H1 (cell line): ENCODE data around the gene C5orf52. TPM values are rescaled to one million over a fixed set of nuclear protein-coding genes. Genes with fewer than 3 reads are reported as not detected.

Source experiments
- CTCF ChIA-PET: fragments of 300-600 bp; sonication (Branson Sonifier 250); formaldehyde crosslinking; loops from one replicate; lab custom pipeline; 2021; ENCODE audit not compliant: partially characterized antibody; lab: Charles Lee
- POLR2A ChIA-PET: fragments of 300-600 bp; sonication (Branson Sonifier 250); formaldehyde crosslinking; loops from one replicate; lab custom pipeline; 2021; ENCODE audit warnings: inconsistent platforms; ENCODE audit not compliant: partially characterized antibody; lab: Charles Lee
- DNase-seq, 2 experiments: peaks; one replicate each; pipeline versions ENCODE4 v3.0.0 to v3.0.0-alpha.2; 2010 to 2022; ENCODE audit warnings: low spot score in 2 of 2, low read depth in 1 of 2, mixed read lengths in 1 of 2
- FAIRE-seq: peaks from 2 replicates; lab custom pipeline; 2011; peaks lifted over from hg19 to GRCh38; lab: Jason Lieb, UNC
- H2AFZ ChIP-seq: 2 replicates; pipeline ENCODE4 v1.8.1; 2012; ENCODE audit warnings: low read length, inconsistent platforms
- H2AK5ac ChIP-seq: 2 replicates; pipeline ENCODE4 v1.6.1; 2013; ENCODE audit warnings: low read depth, low read length
- H2BK120ac ChIP-seq: replicated peaks from 2 replicates; pipeline ENCODE3; 2013; ENCODE audit warnings: low read depth, low read length, inconsistent platforms
- H2BK12ac ChIP-seq: 2 replicates; pipeline ENCODE4 v1.6.1; 2013; ENCODE audit warnings: low read depth, low read length
- H2BK15ac ChIP-seq: 2 replicates; pipeline ENCODE4 v1.6.1; 2013; ENCODE audit warnings: low read length
- H2BK20ac ChIP-seq: 2 replicates; pipeline ENCODE4 v1.6.1; 2013; ENCODE audit warnings: low read length
- H2BK5ac ChIP-seq: 2 replicates; pipeline ENCODE4 v1.6.1; 2013; ENCODE audit warnings: low read depth, low read length
- H3K14ac ChIP-seq: 2 replicates; pipeline ENCODE4 v1.6.1; 2013; ENCODE audit warnings: inconsistent platforms; ENCODE audit not compliant: insufficient read length
- H3K18ac ChIP-seq: 2 replicates; pipeline ENCODE4 v1.6.1; 2013; ENCODE audit warnings: low read length; ENCODE audit errors: extremely low read depth
- H3K23ac ChIP-seq: 2 replicates; pipeline ENCODE4 v1.6.1; 2013; ENCODE audit warnings: inconsistent platforms; ENCODE audit not compliant: insufficient read length
- H3K23me2 ChIP-seq: 2 replicates; pipeline ENCODE4 v1.6.1; 2013; ENCODE audit warnings: low read depth, low read length
- H3K27ac ChIP-seq: 2 replicates; pipeline ENCODE4 v1.6.1; 2011; ENCODE audit warnings: low read depth, low read length, inconsistent platforms
- H3K27me3 ChIP-seq, 4 experiments: replicated peaks in 1 of 4; 1 replicate in 1 of 4; 2 replicates in 3 of 4; pipeline versions ENCODE4 v1.6.1 to v1.8.1; 2011 to 2013; ENCODE audit warnings: low read length in 3 of 4, mild to moderate bottlenecking in 3 of 4, inconsistent platforms in 2 of 4, mixed read lengths in 2 of 4, moderate library complexity in 1 of 4; ENCODE audit not compliant: control insufficient read depth in 3 of 4, insufficient read depth in 3 of 4; ENCODE audit errors: extremely low read depth in 1 of 4
- H3K36me3 ChIP-seq, 4 experiments: 2 replicates each; pipeline versions ENCODE4 v1.6.1 to v1.8.1; 2011 to 2013; ENCODE audit warnings: mild to moderate bottlenecking in 4 of 4, low read length in 3 of 4, moderate library complexity in 2 of 4, control low read depth in 1 of 4, inconsistent platforms in 1 of 4; ENCODE audit not compliant: insufficient read depth in 4 of 4, control insufficient read depth in 2 of 4
- H3K4ac ChIP-seq: replicated peaks from 2 replicates; pipeline ENCODE3; 2013; ENCODE audit warnings: low read length, low read depth, mixed read lengths, inconsistent platforms; ENCODE audit not compliant: insufficient read length
- H3K4me1 ChIP-seq, 4 experiments: replicated peaks in 1 of 4; 1 replicate in 1 of 4; 2 replicates in 3 of 4; pipeline versions ENCODE4 v1.6.1 to v1.8.1; 2011 to 2013; ENCODE audit warnings: low read length in 3 of 4, inconsistent platforms in 2 of 4, mixed read lengths in 1 of 4; ENCODE audit not compliant: insufficient read depth in 4 of 4, control insufficient read depth in 3 of 4
- H3K4me2 ChIP-seq, 2 experiments: 2 replicates each; pipeline versions ENCODE4 v1.6.1 to v1.8.1; 2011 to 2013; ENCODE audit warnings: low read depth in 2 of 2, low read length in 2 of 2, control low read depth in 1 of 2, inconsistent platforms in 1 of 2, mild to moderate bottlenecking in 1 of 2; ENCODE audit not compliant: insufficient read depth in 1 of 2
- H3K4me3 ChIP-seq, 4 experiments: fragments of 200-600, 300-600 bp in 1 of 4; sonication (generic), shearing (Covaris generic), sonication (Bioruptor Twin) in 1 of 4; 2 replicates each; pipeline versions ENCODE4 v1.5.1 to v1.8.1; 2011 to 2016; ENCODE audit warnings: low read length in 4 of 4, low read depth in 3 of 4, control low read depth in 2 of 4, inconsistent platforms in 2 of 4, mild to moderate bottlenecking in 2 of 4, mixed read lengths in 1 of 4, moderate library complexity in 1 of 4; ENCODE audit not compliant: insufficient read depth in 2 of 4; ENCODE audit errors: extremely low read depth in 1 of 4
- H3K56ac ChIP-seq: replicated peaks from 2 replicates; pipeline ENCODE3; 2013; ENCODE audit warnings: low read depth, mild to moderate bottlenecking, mixed read lengths, low read length, inconsistent platforms; ENCODE audit not compliant: insufficient read length
- H3K79me1 ChIP-seq: 2 replicates; pipeline ENCODE4 v1.6.1; 2013; ENCODE audit warnings: low read depth, low read length, control low read depth
- H3K79me2 ChIP-seq, 2 experiments: 2 replicates each; pipeline versions ENCODE4 v1.6.1 to v1.8.1; 2012 to 2013; ENCODE audit warnings: low read length in 2 of 2, mild to moderate bottlenecking in 2 of 2, inconsistent platforms in 1 of 2; ENCODE audit not compliant: insufficient read depth in 2 of 2, control insufficient read depth in 1 of 2
- H3K9ac ChIP-seq, 4 experiments: replicated peaks in 1 of 4; 1 replicate in 1 of 4; 2 replicates in 3 of 4; pipeline versions ENCODE4 v1.6.1 to v1.8.1; 2011 to 2013; ENCODE audit warnings: low read depth in 3 of 4, low read length in 3 of 4, control low read depth in 2 of 4, mild to moderate bottlenecking in 2 of 4, moderate library complexity in 2 of 4, inconsistent platforms in 1 of 4; ENCODE audit errors: extremely low read depth in 1 of 4
- H3K9me3 ChIP-seq, 2 experiments: 2 replicates each; pipeline versions ENCODE4 v1.6.1 to v1.8.1; 2012 to 2013; ENCODE audit warnings: mild to moderate bottlenecking in 2 of 2, moderate library complexity in 2 of 2, control low read depth in 1 of 2, inconsistent platforms in 1 of 2, low read depth in 1 of 2, low read length in 1 of 2, mixed read lengths in 1 of 2; ENCODE audit not compliant: insufficient read depth in 2 of 2
- H4K20me1 ChIP-seq, 2 experiments: replicated peaks in 1 of 2; 2 replicates each; pipeline versions ENCODE3 to v1.8.1; 2011 to 2013; ENCODE audit warnings: inconsistent platforms in 2 of 2, low read length in 2 of 2, mild to moderate bottlenecking in 1 of 2; ENCODE audit not compliant: insufficient read depth in 2 of 2, control insufficient read depth in 1 of 2
- H4K5ac ChIP-seq: 2 replicates; pipeline ENCODE4 v1.6.1; 2013; ENCODE audit warnings: low read length, low read depth, mixed read lengths, inconsistent platforms; ENCODE audit not compliant: insufficient read length
- H4K8ac ChIP-seq: 2 replicates; pipeline ENCODE4 v1.8.0; 2013; ENCODE audit warnings: mild to moderate bottlenecking, moderate library complexity, low read length, inconsistent platforms; ENCODE audit not compliant: insufficient read depth; ENCODE audit errors: extremely low read depth
- H4K91ac ChIP-seq: replicated peaks from 2 replicates; pipeline ENCODE3; 2013; ENCODE audit warnings: low read length, mixed read lengths, inconsistent platforms; ENCODE audit not compliant: insufficient read length
- BRCA1 ChIP-seq: IDR thresholded peaks from 2 replicates; pipeline ENCODE4 v1.6.1; 2012; ENCODE audit warnings: low read depth, low read length, improper control_type of control experiment
- EP300 ChIP-seq, 2 experiments: IDR thresholded peaks; 1 replicate in 1 of 2; 2 replicates in 1 of 2; pipeline ENCODE4 v1.6.1; 2011 to 2012; ENCODE audit warnings: low read depth in 2 of 2, low read length in 2 of 2, mild to moderate bottlenecking in 2 of 2, borderline replicate concordance in 1 of 2, inconsistent platforms in 1 of 2, moderate library complexity in 1 of 2
- GABPA ChIP-seq: IDR thresholded peaks from 2 replicates; pipeline ENCODE4 v1.6.1; 2011; ENCODE audit warnings: mild to moderate bottlenecking, low read length, moderate library complexity, borderline replicate concordance; ENCODE audit not compliant: insufficient read depth
- JUN ChIP-seq: IDR thresholded peaks from 2 replicates; pipeline ENCODE4 v1.6.1; 2011; ENCODE audit warnings: low read depth, mild to moderate bottlenecking, improper control_type of control experiment, low read length
- KDM4A ChIP-seq: IDR thresholded peaks from one replicate; pipeline ENCODE4 v1.7.1; 2012; ENCODE audit warnings: low read depth, mild to moderate bottlenecking, moderate library complexity, low read length, inconsistent platforms; ENCODE audit not compliant: severe bottlenecking
- MAFK ChIP-seq: IDR thresholded peaks from 2 replicates; pipeline ENCODE4 v1.6.1; 2012; ENCODE audit warnings: low read depth, mild to moderate bottlenecking, improper control_type of control experiment, low read length
- NANOG ChIP-seq: IDR thresholded peaks from 2 replicates; pipeline ENCODE4 v1.6.1; 2011; ENCODE audit warnings: low read length, low read depth, mild to moderate bottlenecking, inconsistent platforms; ENCODE audit not compliant: insufficient read depth, poor library complexity, severe bottlenecking
- POLR2AphosphoS5 ChIP-seq: IDR thresholded peaks from 2 replicates; pipeline ENCODE4 v1.6.1; 2011; ENCODE audit warnings: low read depth, low read length
- RNF2 ChIP-seq: fragments of 200-900, 300-1000 bp; sonication (generic); IDR thresholded peaks from 2 replicates; pipeline ENCODE4 v1.7.1; 2016; ENCODE audit warnings: borderline replicate concordance, low read depth, mild to moderate bottlenecking, antibody characterized with exemption, low read length; ENCODE audit not compliant: poor library complexity, severe bottlenecking; ENCODE audit errors: missing control alignments
- TAF7 ChIP-seq: optimal IDR thresholded peaks from 2 replicates; pipeline ENCODE3; 2011; ENCODE audit warnings: low read depth, mild to moderate bottlenecking, inconsistent platforms, low read length, moderate library complexity, borderline replicate concordance
- WGBS, 2 experiments: shearing (Covaris generic) in 1 of 2; methylation state at CpG; one replicate each; pipeline versions ENCODE4 v1.1.6 to v1.1.7; 2013 to 2015; ENCODE audit warnings: low lambda C conversion rate in 2 of 2, mixed read lengths in 2 of 2, inconsistent platforms in 1 of 2, low coverage in 1 of 2, missing lambda C conversion rate in 1 of 2; ENCODE audit not compliant: insufficient replicate concordance in 2 of 2, insufficient coverage in 1 of 2, insufficient read length in 1 of 2; ENCODE audit errors: extremely low coverage in 1 of 2, missing lambda C conversion rate in 1 of 2; 5-methylcytosine and 5-hydroxymethylcytosine counted together
- polyA plus RNA-seq, 7 experiments: library from polyadenylated mRNA; depleted of rRNA in 3 of 7; stranded (reverse) in 5 of 7; unstranded in 2 of 7; fragments of >200 nt in 5 of 7; fragments of 200-250 nt in 2 of 7; gene quantifications; 1 replicate in 5 of 7; 2 replicates in 1 of 7; 4 replicates in 1 of 7; pipeline versions ENCODE4 v1.2.1 to v1.2.3, GENCODE V29; 2011 to 2013; ENCODE audit warnings: missing spikeins in 2 of 7, mixed read lengths in 2 of 7
- total RNA-seq: library from RNA; stranded (reverse); fragmentation: NEBNext Ultra II Directional; extraction: Animal tissue kit (Norgen Biotek cat#: 25700); gene quantifications from 2 replicates; pipeline ENCODE4 v1.2.1, GENCODE V29; 2021

C5orf52 gene
- total and polyA plus RNA-seq, 2 of the 8 experiments (the other 6 are each of a cell fraction or from before 2014, with no cell fraction given), result not detected

DNA sequence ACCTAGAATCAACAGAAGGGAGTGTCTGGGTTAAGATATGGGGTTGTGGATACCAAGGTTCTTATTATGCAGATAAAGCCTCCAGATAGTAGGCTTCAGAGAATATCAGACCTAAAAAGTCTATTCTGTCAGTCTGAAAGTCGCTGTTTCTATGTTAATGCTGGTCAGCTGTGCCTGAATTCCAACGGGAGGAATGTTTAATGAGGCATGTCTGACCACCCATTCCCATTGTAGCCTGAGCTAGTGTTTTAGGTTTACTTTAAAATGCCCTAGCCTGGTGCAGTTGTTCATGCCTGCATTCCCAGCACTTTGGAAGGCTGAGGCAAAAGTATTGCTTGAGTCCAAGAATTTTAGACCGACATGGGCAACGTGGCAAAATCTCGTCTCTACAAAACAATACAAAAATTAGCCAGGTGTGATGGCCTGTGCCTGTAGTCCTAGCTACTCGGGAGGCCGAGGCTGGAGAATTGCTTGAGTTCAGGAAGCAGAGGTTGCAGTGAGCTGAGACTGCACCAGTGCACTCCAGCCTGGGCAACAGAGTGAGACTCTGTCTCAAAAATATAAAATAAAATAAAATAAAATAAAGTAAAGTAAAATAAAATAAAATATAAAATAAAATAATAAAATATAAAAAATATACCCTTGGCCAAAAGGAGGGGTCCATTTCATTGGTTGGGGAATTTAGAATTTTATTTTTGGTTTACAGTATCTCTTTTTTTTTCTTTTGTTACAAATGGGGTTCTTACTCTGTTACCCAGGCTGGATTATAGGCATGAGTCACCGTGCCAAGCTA, 11.3 kb upstream of the C5orf52 start:
- H3K14ac ChIP-seq, result no peak overlapping the region
- H3K23ac ChIP-seq, result no peak overlapping the region
- peaks cover 8 to 29% of the 10 kb centered on the region in 2 experiments; a peak in 3 of 4 replicates for H3K9me3 ChIP-seq
- no peak overlapping the region for H2BK15ac ChIP-seq
- H4K20me1 ChIP-seq, result no peaks in the 10 kb centered on the region
- H3K23me2 ChIP-seq, result no peaks in the 10 kb centered on the region
- H2AK5ac ChIP-seq, result no peak overlapping the region
- no peak overlapping the region for H2BK12ac ChIP-seq
- H2BK120ac ChIP-seq, result no peak overlapping the region
- H2BK20ac ChIP-seq, result no peak overlapping the region
- no peak overlapping the region for H4K8ac ChIP-seq
- FAIRE-seq (no peak), DNase-seq (no peak)
- H3K79me1 ChIP-seq, result no peaks in the 10 kb centered on the region
- no peak overlapping the region for H3K9ac ChIP-seq
- no peaks in the 10 kb centered on the region for H3K4me1 ChIP-seq
- CTCF ChIA-PET, result interaction anchor here (0.9 to 1.3 kb wide), 3 partner anchors 8 to 83 kb away, joined by 4 to 5 read pairs (median 5); partner anchors contain the start of genes LSM11 and SOX30
- no peak overlapping the region for H2AFZ ChIP-seq
- no peak overlapping the region for H3K4me3 ChIP-seq
- H4K5ac ChIP-seq, result no peak overlapping the region
- H3K27me3 ChIP-seq, result no peaks in the 10 kb centered on the region
- H4K91ac ChIP-seq, result no peak overlapping the region
- H3K56ac ChIP-seq, result no peak overlapping the region
- no peaks in the 10 kb centered on the region for H3K36me3 ChIP-seq
- POLR2A ChIA-PET, result no interaction called here
- WGBS, 2 experiments, result 89% methylated on average over 8 of the region's 8 CpGs; no CpG with 5 or more reads in 1 of the 2 experiments
- H3K18ac ChIP-seq, result no peak overlapping the region
- H3K79me2 ChIP-seq, result no peaks in the 10 kb centered on the region
- no peak overlapping the region for H3K4ac ChIP-seq
- no peak overlapping the region for H2BK5ac ChIP-seq
- H3K4me2 ChIP-seq, result no peak overlapping the region
- H3K27ac ChIP-seq, result no peak overlapping the region
- TF ChIP-seq TAF7, result no peak
- TF ChIP-seq NANOG, result no peak
- TF ChIP-seq JUN, result no peak
- TF ChIP-seq RNF2, result no peak
- TF ChIP-seq BRCA1, result no peak
- no peak for TF ChIP-seq POLR2AphosphoS5
- TF ChIP-seq KDM4A, result no peak
- TF ChIP-seq MAFK, result no peak
- no peak for TF ChIP-seq EP300 (IDR thresholded peaks at IDR 0.05; ENCODE audit: borderline replicate concordance in 1 of 2, low read depth in 2 of 2, low read length in 2 of 2)
- no peak for TF ChIP-seq GABPA
